Measurements from ENCODE around the gene PDZRN4. TPM values are rescaled to one million over a fixed set of nuclear protein-coding genes. Genes with fewer than 3 reads are reported as not detected.
A peak's percentile ranks its signal among the peaks of the same experiment; 100 is the strongest.
"Not testable (repeated sequence)": the region's sequence is repeated elsewhere in the genome, so short reads cannot be mapped to it uniquely, and the experiment has no call there.

The PDZRN4 gene
- total and polyA plus RNA-seq, 9 donors, result 1.5 to 11.0 (median 4.1) TPM

GRCh38 chr12:41277100-41277945 is 89.2 kb downstream of the PDZRN4 start:
- intact Hi-C loops (cut with DNase I), result loop anchor here in 1 of 4 donors (10.0 kb wide), 1 partner anchor 747 kb away; no protein-coding TSS in a partner anchor
- no peak overlapping the region for H3K27ac ChIP-seq
- no peaks in the 10 kb centered on the region for H3K36me3 ChIP-seq
- H3K4me1 ChIP-seq (ENCODE audit: insufficient read depth), result no peaks in the 10 kb centered on the region
- H3K27me3 ChIP-seq, result no peaks in the 10 kb centered on the region
- no peak overlapping the region for H3K4me3 ChIP-seq
- DNase-seq, result no peak
- TF ChIP-seq EP300 (IDR thresholded peaks at IDR 0.05) (no peak), CTCF (IDR thresholded peaks at IDR 0.05) (peak in 1 of 3 donors; percentile 24)
- 37 to 40% (median 38%) methylated on average over 15 of the region's 15 CpGs for WGBS, 3 donors
- H3K9me3 ChIP-seq, result no peaks in the 10 kb centered on the region

- no peaks in the 10 kb centered on the region for H3K4me1 ChIP-seq (ENCODE audit: insufficient read depth)
- H3K27ac ChIP-seq, result no peak overlapping the region
- no peak for DNase-seq
- intact Hi-C loops (cut with DNase I), result loop anchor here in 1 of 4 donors (10.0 kb wide), 1 partner anchor 747 kb away; no protein-coding TSS in a partner anchor
- WGBS, 3 donors, result 95 to 97% (median 95%) methylated on average over 3 of the region's 3 CpGs
- no peaks in the 10 kb centered on the region for H3K36me3 ChIP-seq
- no peaks in the 10 kb centered on the region for H3K9me3 ChIP-seq
- no peaks in the 10 kb centered on the region for H3K27me3 ChIP-seq
- no peak overlapping the region for H3K4me3 ChIP-seq
- TF ChIP-seq CTCF (IDR thresholded peaks at IDR 0.05) (no peak), POLR2A (IDR thresholded peaks at IDR 0.05) (no peak), EP300 (IDR thresholded peaks at IDR 0.05) (no peak)
Measured at GRCh38 chr12:41277946-41278267, 89.8 kb downstream of the PDZRN4 start.

GRCh38 chr12:41280341-41281095 is 92.4 kb downstream of the PDZRN4 start:
- H3K27ac ChIP-seq; H3K27me3 ChIP-seq; H3K4me1 ChIP-seq (ENCODE audit: insufficient read depth); DNase-seq; H3K4me3 ChIP-seq; H3K36me3 ChIP-seq; H3K9me3 ChIP-seq; intact Hi-C loops (cut with DNase I): not testable (repeated sequence)
- WGBS, 3 donors, result 90 to 97% (median 94%) methylated on average over 13 to 14 of the region's 14 CpGs

- 93 to 98% (median 94%) methylated on average over 2 of the region's 2 CpGs for WGBS, 3 donors
- H3K4me3 ChIP-seq; H3K9me3 ChIP-seq; intact Hi-C loops (cut with DNase I); H3K27ac ChIP-seq; H3K4me1 ChIP-seq (ENCODE audit: insufficient read depth); DNase-seq; H3K36me3 ChIP-seq; H3K27me3 ChIP-seq: not testable (repeated sequence)
Measured at GRCh38 chr12:41285470-41285869, 97.3 kb downstream of the PDZRN4 start.

GRCh38 chr12:41286426-41286825 is 98.3 kb downstream of the PDZRN4 start:
- TF ChIP-seq CTCF (IDR thresholded peaks at IDR 0.05), result no peak
- TF ChIP-seq EP300 (IDR thresholded peaks at IDR 0.05), result no peak
- TF ChIP-seq POLR2A (IDR thresholded peaks at IDR 0.05), result no peak
- 46 to 67% (median 59%) methylated on average over 1 of the region's 1 CpG for WGBS, 3 donors
- H3K36me3 ChIP-seq, result no peaks in the 10 kb centered on the region
- no peak for DNase-seq
- no peaks in the 10 kb centered on the region for H3K4me1 ChIP-seq (ENCODE audit: insufficient read depth)
- H3K27me3 ChIP-seq, result no peaks in the 10 kb centered on the region
- no peaks in the 10 kb centered on the region for H3K9me3 ChIP-seq
- intact Hi-C loops (cut with DNase I), result no loop called here
- no peak overlapping the region for H3K4me3 ChIP-seq
- no peak overlapping the region for H3K27ac ChIP-seq

Measured in ovary (tissue), 9 donors.